Measurements from ENCODE around the gene TNRC6C. TPM values are rescaled to one million over a fixed set of nuclear protein-coding genes. Genes with fewer than 3 reads are reported as not detected.
"Not testable (repeated sequence)": the region's sequence is repeated elsewhere in the genome, so short reads cannot be mapped to it uniquely, and the experiment has no call there.

The TNRC6C gene
- total and polyA plus RNA-seq, 12 donors: 2.2 to 31.4 (median 24.2) TPM

- intact Hi-C loops (cut with DNase I): loop anchor here in 2 of 10 donors (10.0 kb wide), 1 partner anchor 54 kb away; no protein-coding TSS in a partner anchor
- peak in 1 of 2 donors; percentile 29 for DNase-seq
- no peaks in the 10 kb centered on the region for H3K9me3 ChIP-seq
- H3K27ac ChIP-seq: peak overlapping the region in 8 of 10 donors; percentile 15 to 76 (median 66)
- WGBS, 2 donors: 57 to 73% methylated on average over 6 of the region's 6 CpGs
- no peaks in the 10 kb centered on the region for H3K27me3 ChIP-seq
- peak; percentile 57 to 90 (median 84) for ATAC-seq
- H3K4me1 ChIP-seq: peaks cover 0 to 43% (median 20%) of the 10 kb centered on the region in 9 donors
- H3K4me3 ChIP-seq: no peak overlapping the region
- peaks cover 0 to 100% (median 49%) of the 10 kb centered on the region in 9 donors for H3K36me3 ChIP-seq
- no peak for TF ChIP-seq CTCF (IDR thresholded peaks at IDR 0.05)
Observed at GRCh38 chr17:78079253-78079652, 120.8 kb downstream of the TNRC6C start.

GRCh38 chr17:78081551-78081950, 123.0 kb downstream of the TNRC6C start:
- TF ChIP-seq CTCF (IDR thresholded peaks at IDR 0.05): no peak
- Histone ChIP-seq H3K36me3 (peaks cover 0 to 99% (median 32%) of the 10 kb centered on the region in 9 donors), H3K4me1 (peaks cover 0 to 50% (median 20%) of the 10 kb centered on the region in 9 donors), H3K9me3 (no peaks in the 10 kb centered on the region), H3K4me3 (no peak overlapping the region), H3K27ac (peak overlapping the region in 8 of 10 donors; percentile 21 to 80 (median 69)), H3K27me3 (no peaks in the 10 kb centered on the region)
- ATAC-seq (peak in 3 of 8 donors; percentile 19 to 26 (median 20)), DNase-seq (no peak)
- intact Hi-C loops (cut with DNase I): loop anchor here in 4 of 10 donors (5.0 to 10.0 kb wide), 2 partner anchors 57 to 474 kb away; no protein-coding TSS in a partner anchor
- WGBS, 2 donors: 52 to 64% methylated on average over 3 of the region's 3 CpGs

GRCh38 chr17:78082355-78082872, 123.9 kb downstream of the TNRC6C start:
- H3K9me3 ChIP-seq, H3K27me3 ChIP-seq, H3K4me3 ChIP-seq: not testable (repeated sequence)
- ATAC-seq (peak in 3 of 8 donors; percentile 33 to 50 (median 34)), DNase-seq (peak in 1 of 2 donors; percentile 52)
- H3K36me3 ChIP-seq: peaks cover 0 to 99% (median 34%) of the 10 kb centered on the region in 9 donors
- whole genome bisulfite sequencing, 2 donors: 24 to 40% methylated on average over 5 of the region's 5 CpGs
- H3K27ac ChIP-seq: peak overlapping the region in 8 of 10 donors; percentile 13 to 80 (median 69)
- H3K4me1 ChIP-seq: peaks cover 0 to 50% (median 20%) of the 10 kb centered on the region in 9 donors
- intact Hi-C loops (cut with DNase I): loop anchor here in 4 of 10 donors (5.0 to 10.0 kb wide), 2 partner anchors 58 to 475 kb away; no protein-coding TSS in a partner anchor

GRCh38 chr17:78082988-78083387, 124.5 kb downstream of the TNRC6C start:
- TF ChIP-seq CTCF (IDR thresholded peaks at IDR 0.05): no peak
- Histone ChIP-seq H3K4me1 (peaks cover 0 to 50% (median 20%) of the 10 kb centered on the region in 9 donors), H3K36me3 (peaks cover 0 to 99% (median 38%) of the 10 kb centered on the region in 9 donors), H3K9me3 (no peaks in the 10 kb centered on the region), H3K4me3 (no peak overlapping the region), H3K27ac (peak overlapping the region in 6 of 10 donors; percentile 59 to 80 (median 73)), H3K27me3 (no peaks in the 10 kb centered on the region)
- 41 to 64% methylated on average over 7 of the region's 7 CpGs for WGBS, 2 donors
- DNase-seq (no peak), ATAC-seq (peak in 3 of 8 donors; percentile 22 to 46 (median 31))
- intact Hi-C loops (cut with DNase I): loop anchor here in 4 of 10 donors (5.0 to 10.0 kb wide), 2 partner anchors 58 to 476 kb away; no protein-coding TSS in a partner anchor

Data from heart right ventricle (tissue), 16 donors.